CD4-positive, alpha-beta T cell treated with Interleukin-17A for 1 hour (primary cell): Measurements from ENCODE around the gene AGFG1.

ENCODE experiments used
- DNase-seq: peaks from one replicate; pipeline ENCODE4 v3.0.0-alpha.2; 2020

Gene AGFG1, protein sequence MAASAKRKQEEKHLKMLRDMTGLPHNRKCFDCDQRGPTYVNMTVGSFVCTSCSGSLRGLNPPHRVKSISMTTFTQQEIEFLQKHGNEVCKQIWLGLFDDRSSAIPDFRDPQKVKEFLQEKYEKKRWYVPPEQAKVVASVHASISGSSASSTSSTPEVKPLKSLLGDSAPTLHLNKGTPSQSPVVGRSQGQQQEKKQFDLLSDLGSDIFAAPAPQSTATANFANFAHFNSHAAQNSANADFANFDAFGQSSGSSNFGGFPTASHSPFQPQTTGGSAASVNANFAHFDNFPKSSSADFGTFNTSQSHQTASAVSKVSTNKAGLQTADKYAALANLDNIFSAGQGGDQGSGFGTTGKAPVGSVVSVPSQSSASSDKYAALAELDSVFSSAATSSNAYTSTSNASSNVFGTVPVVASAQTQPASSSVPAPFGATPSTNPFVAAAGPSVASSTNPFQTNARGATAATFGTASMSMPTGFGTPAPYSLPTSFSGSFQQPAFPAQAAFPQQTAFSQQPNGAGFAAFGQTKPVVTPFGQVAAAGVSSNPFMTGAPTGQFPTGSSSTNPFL

GRCh38 chr2:227471924-227472264 lies at the start of gene AGFG1:
AGFG1 (plus strand) TSS chr2:227472156; CDS start chr2:227472422, 266 bp downstream.
- DNase-seq = peak; percentile 91

GRCh38 chr2:227423656-227424499 lies 48.1 kb upstream of the AGFG1 start:
- no peak for DNase-seq

GRCh38 chr2:227428731-227429285 lies 43.1 kb upstream of the AGFG1 start:
- no peak for DNase-seq

GRCh38 chr2:227430639-227431038 lies 41.3 kb upstream of the AGFG1 start:
- no peak for DNase-seq

GRCh38 chr2:227433171-227433570 lies 38.8 kb upstream of the AGFG1 start:
- no peak for DNase-seq

GRCh38 chr2:227436436-227437174 lies 35.4 kb upstream of the AGFG1 start:
- DNase-seq = no peak

DNA sequence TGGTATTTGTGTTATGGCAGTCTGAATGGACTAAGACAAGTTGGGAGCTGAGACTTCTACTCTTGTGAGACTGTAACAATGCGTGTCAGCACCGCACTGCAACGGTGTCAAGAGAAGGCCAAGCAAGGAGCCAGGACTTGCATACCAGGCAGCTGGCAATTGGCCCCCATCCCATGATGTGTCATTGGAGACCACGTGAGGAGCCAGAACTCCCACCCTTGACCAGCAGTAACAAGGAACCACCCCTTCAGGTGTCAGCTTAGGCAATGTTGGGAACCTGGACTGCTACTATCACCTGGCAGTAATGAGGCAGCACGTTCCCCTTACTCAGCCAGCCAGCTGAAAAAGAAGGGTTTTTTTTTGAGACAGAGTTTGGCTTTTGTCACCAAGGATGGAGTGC lies 32.7 kb upstream of the AGFG1 start:
- no peak for DNase-seq

- DNase-seq = no peak
Observed at GRCh38 chr2:227442639-227443038, 29.3 kb upstream of the AGFG1 start.

GRCh38 chr2:227443889-227444568 lies 27.9 kb upstream of the AGFG1 start:
- DNase-seq = no peak

- DNase-seq = no peak
Observed at GRCh38 chr2:227447606-227448005, 24.4 kb upstream of the AGFG1 start.

DNA sequence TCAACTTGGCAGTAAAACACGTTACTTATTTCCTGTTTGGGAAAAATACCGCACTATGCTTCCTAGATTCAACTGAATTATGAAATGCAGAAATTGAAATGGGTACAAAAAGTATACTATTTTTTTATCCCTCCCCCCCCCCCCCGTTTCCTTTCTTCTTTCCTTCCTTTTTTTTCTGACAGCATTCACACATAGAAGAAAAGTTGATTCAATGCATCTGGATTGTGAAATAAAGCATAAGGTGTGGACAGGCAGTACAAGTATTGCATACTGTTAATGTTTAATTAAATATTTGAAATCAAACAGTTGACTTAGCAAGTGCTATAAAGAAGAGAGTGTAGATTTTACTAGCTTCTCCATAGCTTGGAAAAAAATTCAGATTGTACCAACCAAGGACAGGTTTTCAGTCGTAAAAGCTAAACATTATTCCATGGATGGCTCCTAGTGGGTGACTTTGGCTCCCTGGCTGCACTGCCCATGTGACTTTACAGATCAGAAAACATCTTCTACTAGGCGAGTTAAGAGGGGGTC lies 21.6 kb upstream of the AGFG1 start:
- no peak for DNase-seq

DNA sequence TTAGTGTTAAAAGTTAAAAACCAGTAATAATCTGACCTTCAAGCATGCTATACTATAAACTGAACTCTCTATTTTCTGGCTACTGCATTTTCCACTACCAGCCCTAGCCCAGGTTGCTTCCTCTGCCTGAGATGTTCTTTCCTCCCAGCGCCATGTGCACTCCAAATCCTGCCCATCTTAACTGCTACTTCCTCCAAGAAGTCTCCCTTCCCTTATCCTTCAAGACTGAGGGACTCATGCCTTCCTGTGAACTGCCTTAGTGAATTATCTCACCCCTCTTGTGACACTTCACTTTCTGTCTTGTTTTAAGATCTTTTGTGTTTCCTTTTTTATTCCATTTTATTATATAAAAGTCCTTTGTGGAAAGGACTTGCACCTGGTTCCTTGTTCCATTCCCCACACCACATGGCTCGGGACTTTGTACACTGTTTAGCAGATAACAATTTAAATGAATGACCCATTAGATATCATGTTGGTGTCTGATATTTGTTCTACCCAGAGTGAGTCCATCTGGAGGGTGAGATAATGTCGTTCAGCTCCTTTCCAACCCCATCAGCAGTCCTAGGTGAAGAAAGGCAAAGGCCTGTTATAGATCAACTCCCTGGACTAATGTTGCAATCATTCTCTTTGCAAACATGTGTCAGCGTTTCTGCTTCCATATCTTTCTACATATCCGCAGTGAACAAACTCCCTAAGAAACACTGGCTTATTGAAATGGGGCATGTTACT lies 20.9 kb upstream of the AGFG1 start:
- no peak for DNase-seq

DNA sequence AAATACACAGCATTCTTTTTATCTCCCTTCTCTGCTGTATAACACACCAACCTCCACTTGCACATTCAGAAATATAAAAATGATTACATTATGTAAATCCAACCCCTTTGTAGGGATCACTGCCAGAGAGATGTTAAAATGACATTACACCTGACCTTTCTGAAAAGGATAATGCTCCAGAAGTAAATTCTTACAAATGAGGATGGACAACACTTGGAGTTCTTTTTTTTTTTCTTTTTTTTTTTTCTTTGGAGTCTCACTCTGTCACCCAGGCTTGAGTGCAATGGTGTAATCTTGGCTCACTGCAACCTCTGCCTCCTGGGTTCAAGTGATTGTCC lies 20.3 kb upstream of the AGFG1 start:
- no peak for DNase-seq

DNA sequence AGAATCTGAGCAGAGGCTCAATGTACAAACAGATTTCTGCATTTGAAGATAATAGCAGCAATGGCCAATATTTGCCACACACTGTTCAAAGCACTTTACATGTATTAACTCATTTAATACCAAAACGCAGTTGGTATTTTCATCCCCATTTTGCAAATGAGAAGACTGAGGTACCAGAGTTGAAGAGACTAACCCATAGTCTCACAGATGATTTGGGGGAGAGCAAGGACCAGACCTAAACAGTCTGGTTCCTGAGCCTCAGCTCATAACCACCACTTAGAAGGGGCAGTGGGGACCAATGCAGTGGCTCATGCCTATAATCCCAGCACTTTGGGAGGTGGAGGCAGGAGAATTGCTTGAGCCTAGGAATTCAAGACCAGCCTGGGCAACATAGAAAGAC lies 18.1 kb upstream of the AGFG1 start:
- no peak for DNase-seq

DNA sequence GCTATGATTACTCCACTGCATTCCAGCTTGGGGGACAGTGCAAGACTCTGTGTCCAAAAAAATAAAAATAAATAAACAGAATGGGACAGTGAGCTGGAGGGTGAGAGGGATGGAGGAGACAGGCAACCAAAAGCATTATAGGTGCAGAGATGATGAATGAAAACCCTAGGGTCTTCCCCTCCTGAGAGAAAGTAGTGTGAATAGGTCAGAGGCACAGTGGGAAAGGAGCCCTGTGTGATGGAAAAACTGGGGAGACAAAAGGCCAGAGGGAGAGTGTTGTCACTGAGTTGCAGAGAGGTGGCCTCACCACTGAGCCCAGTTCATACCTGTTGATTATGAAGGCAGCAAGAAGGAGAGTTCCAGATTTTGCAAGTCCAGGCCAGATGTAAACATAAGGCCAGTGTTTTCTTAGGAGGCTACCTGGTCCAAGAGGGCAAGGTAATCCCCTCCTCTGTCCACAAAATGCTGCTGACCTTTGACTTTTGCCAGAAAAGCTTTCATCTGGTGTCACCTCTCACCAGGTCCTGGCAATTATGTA lies 17.6 kb upstream of the AGFG1 start:
- no peak for DNase-seq

DNA sequence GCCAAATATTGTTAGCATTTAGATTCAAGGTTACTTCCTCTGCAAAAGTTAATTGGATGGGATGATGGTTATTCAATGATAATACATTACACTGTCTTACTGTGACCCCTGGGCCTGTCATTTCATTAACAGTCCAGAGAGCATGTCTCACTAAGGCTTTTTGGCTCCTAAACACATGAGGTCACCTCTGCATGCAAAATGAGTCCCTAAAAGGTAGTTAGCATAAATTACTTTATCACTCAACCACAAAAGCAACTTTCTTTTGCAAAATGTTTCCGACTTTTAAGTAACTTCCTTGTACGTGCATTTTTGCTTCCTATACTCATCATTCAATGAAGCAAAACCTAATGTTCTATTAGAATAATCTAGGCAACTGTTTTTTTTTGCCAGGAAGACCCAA lies 16.8 kb upstream of the AGFG1 start:
- DNase-seq = no peak

DNA sequence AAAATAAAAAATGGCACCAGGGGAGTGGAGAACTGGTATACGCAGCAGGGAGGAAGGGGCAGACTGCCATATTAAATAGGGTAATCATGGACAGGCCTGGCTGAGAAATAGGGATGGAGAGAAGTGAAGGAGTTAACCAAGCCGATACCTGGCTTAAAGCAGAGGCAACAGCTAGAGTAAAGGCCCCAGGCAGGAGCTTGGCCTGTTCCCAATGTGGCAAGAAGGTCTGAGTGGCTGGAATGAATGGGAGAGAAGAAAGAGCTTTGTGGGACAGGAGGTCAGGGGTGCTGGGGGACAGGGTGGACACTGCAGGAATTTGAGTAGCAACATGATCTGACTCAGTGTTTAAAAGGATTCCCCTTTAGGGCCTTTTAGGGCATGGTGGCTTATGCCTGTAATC lies 15.9 kb upstream of the AGFG1 start:
- no peak for DNase-seq

DNA sequence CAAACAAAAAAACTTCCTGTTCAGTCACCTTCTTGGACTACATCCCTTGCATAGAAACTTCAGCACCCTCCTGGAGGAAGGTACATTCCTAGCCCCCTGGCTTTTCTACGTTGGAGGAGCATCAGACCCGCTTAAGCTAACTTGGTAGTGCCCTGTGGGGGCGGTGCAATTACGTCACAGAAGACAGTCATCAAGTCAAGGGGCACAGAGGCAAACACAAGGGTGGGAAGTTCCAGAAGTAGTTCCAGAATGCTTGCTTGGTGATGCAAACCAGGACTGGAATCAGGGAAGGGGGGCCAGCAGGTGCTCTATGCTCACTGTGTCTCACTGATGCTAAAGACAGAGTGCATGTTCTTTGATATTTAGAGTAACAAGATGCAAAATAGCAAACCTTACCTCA lies 15.2 kb upstream of the AGFG1 start:
- no peak for DNase-seq

GRCh38 chr2:227460070-227460485 lies 11.9 kb upstream of the AGFG1 start:
- peak; percentile 62 for DNase-seq

DNA sequence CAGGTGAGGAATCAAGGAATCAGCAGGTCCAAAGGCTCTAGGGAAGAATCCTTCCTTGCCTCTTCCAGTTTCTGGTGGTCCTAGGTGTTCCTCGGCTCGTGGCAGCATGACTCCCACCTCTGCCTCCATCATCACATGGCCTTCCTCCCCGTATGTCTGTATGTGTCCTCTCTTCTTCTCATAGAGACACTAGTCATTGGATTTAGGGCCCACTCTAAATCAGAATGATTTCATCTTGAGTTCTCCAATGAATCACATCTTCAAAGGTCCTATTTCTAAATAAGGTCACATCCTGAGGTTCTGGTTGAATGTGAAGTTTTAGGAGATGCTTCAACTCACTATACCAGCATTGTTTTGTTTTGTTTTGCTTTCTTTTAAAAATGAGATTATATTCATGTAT lies 11.1 kb upstream of the AGFG1 start:
- no peak for DNase-seq

GRCh38 chr2:227461811-227462461 lies 10.0 kb upstream of the AGFG1 start:
- DNase-seq = no peak
